Neural cell (in vitro differentiated cells): ENCODE measurements around the gene STK38L.

Source experiments
- EZH2 ChIP-seq: fragments of 200-600, 300-800 bp; shearing (Covaris generic), sonication (generic); IDR thresholded peaks from 2 replicates; pipeline ENCODE4 v1.6.1; 2014; ENCODE audit warnings: antibody characterized with exemption, low read length, borderline replicate concordance, mild to moderate bottlenecking; ENCODE audit not compliant: insufficient read depth, poor library complexity, severe bottlenecking
- TF ChIP-seq, protein P1 (sequence below): fragments of 450-650 bp; IDR thresholded peaks from 2 replicates; pipeline ENCODE4 v1.5.1; 2014; ENCODE audit warnings: antibody characterized with exemption, mild to moderate bottlenecking, moderate library complexity; ENCODE audit not compliant: poor library complexity, severe bottlenecking

DNA sequence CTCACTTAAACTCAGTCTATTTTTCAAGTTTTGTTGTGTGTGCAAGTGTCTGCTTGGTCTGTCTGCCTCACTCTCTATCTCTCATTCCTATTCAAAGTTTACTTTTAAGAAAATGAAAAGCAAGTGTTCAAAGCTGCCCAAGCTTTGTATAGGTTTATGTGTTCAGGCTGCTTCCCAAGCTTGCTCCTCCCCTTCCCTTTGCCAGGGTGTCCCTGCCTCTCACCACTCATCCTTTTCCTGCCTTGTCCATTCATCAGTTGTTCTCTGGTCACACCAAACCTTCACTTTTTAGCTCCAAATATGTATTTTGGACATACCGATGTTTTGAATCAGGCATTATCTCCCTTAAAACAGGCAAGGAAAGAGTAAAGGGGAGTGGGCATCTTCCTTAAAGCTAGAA, 41.3 kb downstream of the STK38L start:
- TF ChIP-seq, protein P1, sequence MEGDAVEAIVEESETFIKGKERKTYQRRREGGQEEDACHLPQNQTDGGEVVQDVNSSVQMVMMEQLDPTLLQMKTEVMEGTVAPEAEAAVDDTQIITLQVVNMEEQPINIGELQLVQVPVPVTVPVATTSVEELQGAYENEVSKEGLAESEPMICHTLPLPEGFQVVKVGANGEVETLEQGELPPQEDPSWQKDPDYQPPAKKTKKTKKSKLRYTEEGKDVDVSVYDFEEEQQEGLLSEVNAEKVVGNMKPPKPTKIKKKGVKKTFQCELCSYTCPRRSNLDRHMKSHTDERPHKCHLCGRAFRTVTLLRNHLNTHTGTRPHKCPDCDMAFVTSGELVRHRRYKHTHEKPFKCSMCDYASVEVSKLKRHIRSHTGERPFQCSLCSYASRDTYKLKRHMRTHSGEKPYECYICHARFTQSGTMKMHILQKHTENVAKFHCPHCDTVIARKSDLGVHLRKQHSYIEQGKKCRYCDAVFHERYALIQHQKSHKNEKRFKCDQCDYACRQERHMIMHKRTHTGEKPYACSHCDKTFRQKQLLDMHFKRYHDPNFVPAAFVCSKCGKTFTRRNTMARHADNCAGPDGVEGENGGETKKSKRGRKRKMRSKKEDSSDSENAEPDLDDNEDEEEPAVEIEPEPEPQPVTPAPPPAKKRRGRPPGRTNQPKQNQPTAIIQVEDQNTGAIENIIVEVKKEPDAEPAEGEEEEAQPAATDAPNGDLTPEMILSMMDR, result no peak
- no peak for TF ChIP-seq EZH2
